CD4-positive, alpha-beta T cell (primary cell): ENCODE data around the gene OTOA. TPM values are rescaled to one million over a fixed set of nuclear protein-coding genes. Genes with fewer than 3 reads are reported as not detected.

Experiments
- ATAC-seq: fragments of 200-7000 bp; cut with Tn5 transposase; one replicate; pipeline ENCODE4 v1.10.0; 2022; ENCODE audit warnings: mild to moderate bottlenecking; ENCODE audit not compliant: poor library complexity
- CTCF ChIA-PET: fragments of 350-600 bp; sonication (Branson Sonifier 250); formaldehyde crosslinking; loops from one replicate; lab custom pipeline; 2021; ENCODE audit warnings: antibody characterized with exemption, inconsistent platforms; lab: Charles Lee
- POLR2A ChIA-PET: fragments of 350-600 bp; sonication (Branson Sonifier 250); formaldehyde crosslinking; loops from one replicate; lab custom pipeline; 2021; ENCODE audit warnings: antibody characterized with exemption, inconsistent platforms; lab: Charles Lee
- DNase-seq, 14 experiments: peaks; one replicate each; pipeline ENCODE4 v3.0.0-alpha.2; 2013 to 2020; ENCODE audit warnings: mixed read lengths in 2 of 14
- H3K27ac ChIP-seq, 2 donors: one replicate each; pipeline versions ENCODE4 v1.5.1 to v1.7.0; 2013; ENCODE audit warnings: low read length in 2 of 2, low read depth in 1 of 2, mild to moderate bottlenecking in 1 of 2
- H3K27me3 ChIP-seq, 2 experiments: 1 replicate in 1 of 2; 2 replicates in 1 of 2; pipeline versions ENCODE4 v1.6.1 to v1.7.0; 2013; ENCODE audit warnings: low read length in 2 of 2, control low read depth in 1 of 2, mild to moderate bottlenecking in 1 of 2, moderate library complexity in 1 of 2; ENCODE audit not compliant: insufficient read depth in 2 of 2, control insufficient read depth in 1 of 2
- H3K36me3 ChIP-seq: one replicate; pipeline ENCODE4 v1.6.1; 2013; ENCODE audit warnings: low read length, control low read depth; ENCODE audit not compliant: insufficient read depth
- H3K4me1 ChIP-seq: one replicate; pipeline ENCODE4 v1.6.1; 2013; ENCODE audit warnings: low read length, control low read depth; ENCODE audit not compliant: insufficient read depth
- H3K4me3 ChIP-seq: one replicate; pipeline ENCODE4 v1.5.1; 2013; ENCODE audit warnings: mild to moderate bottlenecking, low read length, moderate library complexity
- H3K9me3 ChIP-seq, 2 experiments: 1 replicate in 1 of 2; 2 replicates in 1 of 2; pipeline versions ENCODE4 v1.6.1 to v1.7.0; 2013; ENCODE audit warnings: low read length in 2 of 2, mild to moderate bottlenecking in 2 of 2, control low read depth in 1 of 2, moderate library complexity in 1 of 2; ENCODE audit not compliant: control insufficient read depth in 1 of 2, insufficient read depth in 1 of 2
- H3K27ac Mint-ChIP-seq: one replicate; pipeline ENCODE4 v1.8.0; 2020; ENCODE audit warnings: mixed read lengths
- H3K27me3 Mint-ChIP-seq: one replicate; pipeline ENCODE4 v1.8.0; 2021; ENCODE audit warnings: mixed read lengths
- H3K36me3 Mint-ChIP-seq: one replicate; pipeline ENCODE4 v1.8.0; 2021; ENCODE audit warnings: low read depth, mixed read lengths
- H3K4me1 Mint-ChIP-seq: one replicate; pipeline ENCODE4 v1.8.0; 2021; ENCODE audit warnings: low read depth, mixed read lengths
- H3K4me3 Mint-ChIP-seq: one replicate; pipeline ENCODE4 v1.8.0; 2020; ENCODE audit warnings: mild to moderate bottlenecking, mixed read lengths
- H3K9me3 Mint-ChIP-seq: one replicate; pipeline ENCODE4 v1.8.0; 2020; ENCODE audit warnings: mixed read lengths
- intact Hi-C, 2 experiments: fragments of 100-400 bp; cut with DNase I in 1 of 2; cut with micrococcal nuclease in 1 of 2; formaldehyde crosslinking; loops; one replicate each; pipeline versions ENCODE4 v1.15.1 to v1.9.0; 2023 to 2025; cut with DNase I, micrococcal nuclease
- total RNA-seq, 174 experiments: library from RNA in 2 of 174; stranded (reverse) in 2 of 174; gene quantifications; one replicate each; pipeline ENCODE4 v1.2.3 and lab custom pipeline; 2021 to 2026
- TF ChIP-seq, protein P1 (sequence below): fragments of 200-600 bp; IDR thresholded peaks from one replicate; pipeline ENCODE4 v1.8.0; 2022; ENCODE audit warnings: antibody characterized with exemption, mild to moderate bottlenecking

The OTOA gene
- total RNA-seq, 2 experiments from 2014 or later = 0.19 TPM; not detected in 1

DNA sequence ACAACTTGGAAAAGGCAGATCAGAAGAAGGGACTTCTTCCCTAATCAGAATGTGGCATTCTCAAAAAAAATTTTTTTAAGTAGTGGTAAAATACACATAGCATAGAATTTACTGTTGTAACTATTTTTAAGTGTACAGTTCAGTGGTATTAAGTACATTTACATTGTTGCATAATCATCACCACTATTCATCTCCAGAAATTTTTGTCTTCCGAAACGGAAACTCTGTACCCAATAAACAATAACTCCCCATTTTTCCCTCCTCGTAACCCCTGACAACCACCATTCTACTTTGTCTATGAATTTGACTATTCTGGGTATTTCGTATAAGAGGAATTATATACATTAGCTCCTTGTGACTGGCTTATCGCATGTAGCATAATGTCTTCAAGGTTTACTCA, 45.5 kb upstream of the OTOA start:
- POLR2A ChIA-PET = interaction anchor here (1.2 kb wide), 1 partner anchor 17 kb away, joined by 3 read pairs; no protein-coding TSS in a partner anchor
- H3K27ac ChIP-seq = no peak overlapping the region
- CTCF ChIA-PET = interaction anchor here (1.4 kb wide), 1 partner anchor 22 kb away, joined by 4 read pairs; no protein-coding TSS in a partner anchor
- Mint-ChIP-seq H3K4me1 (peaks cover 68% of the 10 kb centered on the region), H3K36me3 (peaks cover 78% of the 10 kb centered on the region), H3K4me3 (no peak overlapping the region), H3K27me3 (no peaks in the 10 kb centered on the region), H3K27ac (no peak overlapping the region), H3K9me3 (no peaks in the 10 kb centered on the region)
- H3K36me3 ChIP-seq = peaks cover 8% of the 10 kb centered on the region
- DNase-seq (no peak), ATAC-seq (no peak)
- H3K27me3 ChIP-seq = no peaks in the 10 kb centered on the region
- H3K4me1 ChIP-seq = peaks cover 34% of the 10 kb centered on the region
- no peak overlapping the region for H3K4me3 ChIP-seq
- TF ChIP-seq, protein P1, sequence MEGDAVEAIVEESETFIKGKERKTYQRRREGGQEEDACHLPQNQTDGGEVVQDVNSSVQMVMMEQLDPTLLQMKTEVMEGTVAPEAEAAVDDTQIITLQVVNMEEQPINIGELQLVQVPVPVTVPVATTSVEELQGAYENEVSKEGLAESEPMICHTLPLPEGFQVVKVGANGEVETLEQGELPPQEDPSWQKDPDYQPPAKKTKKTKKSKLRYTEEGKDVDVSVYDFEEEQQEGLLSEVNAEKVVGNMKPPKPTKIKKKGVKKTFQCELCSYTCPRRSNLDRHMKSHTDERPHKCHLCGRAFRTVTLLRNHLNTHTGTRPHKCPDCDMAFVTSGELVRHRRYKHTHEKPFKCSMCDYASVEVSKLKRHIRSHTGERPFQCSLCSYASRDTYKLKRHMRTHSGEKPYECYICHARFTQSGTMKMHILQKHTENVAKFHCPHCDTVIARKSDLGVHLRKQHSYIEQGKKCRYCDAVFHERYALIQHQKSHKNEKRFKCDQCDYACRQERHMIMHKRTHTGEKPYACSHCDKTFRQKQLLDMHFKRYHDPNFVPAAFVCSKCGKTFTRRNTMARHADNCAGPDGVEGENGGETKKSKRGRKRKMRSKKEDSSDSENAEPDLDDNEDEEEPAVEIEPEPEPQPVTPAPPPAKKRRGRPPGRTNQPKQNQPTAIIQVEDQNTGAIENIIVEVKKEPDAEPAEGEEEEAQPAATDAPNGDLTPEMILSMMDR = no peak
- intact Hi-C loops = loop anchor here in 1 of 2 experiments (1.0 kb wide), 1 partner anchor 16 kb away; no protein-coding TSS in a partner anchor
- no peaks in the 10 kb centered on the region for H3K9me3 ChIP-seq

DNA sequence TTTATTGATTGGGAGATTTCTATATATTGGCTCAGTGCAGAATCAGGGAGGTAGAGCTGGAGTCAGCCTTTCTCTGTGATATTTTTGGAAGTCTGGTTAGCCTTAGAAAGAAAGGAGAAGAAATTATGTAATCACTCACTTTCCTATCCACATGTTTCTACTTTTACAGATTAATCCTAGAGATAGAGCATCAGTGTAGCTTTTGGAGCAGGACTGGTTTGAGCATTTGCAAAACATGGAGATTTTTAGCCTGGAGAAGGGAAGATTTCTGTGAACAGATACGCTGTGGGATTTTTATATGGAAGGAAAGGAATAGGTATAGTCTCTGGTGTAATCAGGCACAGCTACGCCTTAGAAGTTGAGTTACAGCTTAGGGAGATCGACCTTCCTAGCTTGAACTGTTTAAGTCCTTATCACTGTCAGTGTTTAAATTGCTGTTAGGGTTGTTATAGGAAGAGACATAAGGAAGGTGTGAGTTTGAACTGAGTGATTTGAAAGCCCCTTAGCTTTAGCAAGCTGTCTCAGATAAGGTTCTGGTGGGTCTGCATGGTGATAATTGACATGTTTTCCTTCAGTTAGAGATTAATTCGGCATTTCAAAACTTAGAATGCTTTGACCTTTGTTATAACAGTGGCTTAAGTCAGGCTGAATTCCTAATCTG, 43.9 kb upstream of the OTOA start:
- Mint-ChIP-seq H3K36me3 (peaks cover 81% of the 10 kb centered on the region), H3K9me3 (no peaks in the 10 kb centered on the region), H3K4me1 (peaks cover 68% of the 10 kb centered on the region), H3K27me3 (no peaks in the 10 kb centered on the region), H3K4me3 (no peak overlapping the region), H3K27ac (no peak overlapping the region)
- H3K27ac ChIP-seq = no peak overlapping the region
- no peaks in the 10 kb centered on the region for H3K9me3 ChIP-seq
- no peaks in the 10 kb centered on the region for H3K27me3 ChIP-seq
- DNase-seq = no peak
- H3K4me1 ChIP-seq = peaks cover 32% of the 10 kb centered on the region
- H3K36me3 ChIP-seq = peaks cover 7% of the 10 kb centered on the region
- TF ChIP-seq, protein P1 = no peak
- H3K4me3 ChIP-seq = no peak overlapping the region
- ATAC-seq = no peak
- CTCF ChIA-PET = no interaction called here
- POLR2A ChIA-PET = interaction anchor here (1.9 to 2.1 kb wide), 2 partner anchors 12 to 19 kb away, joined by 5 to 12 read pairs; no protein-coding TSS in a partner anchor
- intact Hi-C loops = no loop called here

DNA sequence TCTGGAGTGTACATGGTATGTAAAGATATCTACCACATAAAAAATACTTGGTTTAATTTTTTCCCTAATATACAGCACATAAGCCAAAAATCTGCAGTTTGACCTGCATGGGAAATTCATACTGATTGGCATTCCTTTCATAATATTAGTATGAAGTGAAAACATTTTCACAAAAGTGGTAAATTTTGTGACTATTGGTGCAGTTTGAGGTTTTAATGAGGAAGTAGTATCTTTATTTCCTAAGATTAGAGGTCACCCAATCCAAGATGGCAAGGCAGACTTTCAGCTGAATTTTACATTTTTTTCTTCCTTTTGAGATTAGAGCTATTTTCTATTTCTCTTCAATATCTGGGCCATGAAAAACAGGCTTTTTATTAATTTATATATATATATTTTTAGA, 43.2 kb upstream of the OTOA start:
- H3K27ac Mint-ChIP-seq = peak overlapping the region; percentile 82
- H3K4me1 Mint-ChIP-seq = peaks cover 68% of the 10 kb centered on the region
- H3K27me3 Mint-ChIP-seq = no peaks in the 10 kb centered on the region

More for the DNA sequence above, 43.2 kb upstream of the OTOA start:
- TF ChIP-seq, protein P1 = no peak
- Mint-ChIP-seq H3K36me3 (peaks cover 83% of the 10 kb centered on the region), H3K4me3 (no peak overlapping the region), H3K9me3 (no peaks in the 10 kb centered on the region)
- Histone ChIP-seq H3K27me3 (no peaks in the 10 kb centered on the region), H3K4me3 (no peak overlapping the region), H3K27ac (no peak overlapping the region), H3K36me3 (peaks cover 11% of the 10 kb centered on the region), H3K9me3 (no peaks in the 10 kb centered on the region), H3K4me1 (peaks cover 26% of the 10 kb centered on the region)
- POLR2A ChIA-PET = interaction anchor here (0.6 to 2.7 kb wide), 9 partner anchors 12 to 25 kb away, joined by 3 to 12 read pairs (median 5); partner anchors contain the start of gene METTL9
- no peak for DNase-seq
- CTCF ChIA-PET = interaction anchor here (0.8 kb wide), 1 partner anchor 36 kb away, joined by 4 read pairs; no protein-coding TSS in a partner anchor
- ATAC-seq = no peak
- intact Hi-C loops = no loop called here
